Activated CD4-positive, alpha-beta T cell treated with anti-CD3 and anti-CD28 coated beads, Interleukin-2, amount 50 U/mL, for 4 hours (primary cell): ENCODE measurements around the gene FAM200A.
"Not testable (repeated sequence)": the region's sequence is repeated elsewhere in the genome, so short reads cannot be mapped to it uniquely, and the experiment has no call there.

ENCODE experiments used
- DNase-seq, 2 experiments: peaks; one replicate each; pipeline ENCODE4 v3.0.0-alpha.2; 2020

FAM200A gene

DNA sequence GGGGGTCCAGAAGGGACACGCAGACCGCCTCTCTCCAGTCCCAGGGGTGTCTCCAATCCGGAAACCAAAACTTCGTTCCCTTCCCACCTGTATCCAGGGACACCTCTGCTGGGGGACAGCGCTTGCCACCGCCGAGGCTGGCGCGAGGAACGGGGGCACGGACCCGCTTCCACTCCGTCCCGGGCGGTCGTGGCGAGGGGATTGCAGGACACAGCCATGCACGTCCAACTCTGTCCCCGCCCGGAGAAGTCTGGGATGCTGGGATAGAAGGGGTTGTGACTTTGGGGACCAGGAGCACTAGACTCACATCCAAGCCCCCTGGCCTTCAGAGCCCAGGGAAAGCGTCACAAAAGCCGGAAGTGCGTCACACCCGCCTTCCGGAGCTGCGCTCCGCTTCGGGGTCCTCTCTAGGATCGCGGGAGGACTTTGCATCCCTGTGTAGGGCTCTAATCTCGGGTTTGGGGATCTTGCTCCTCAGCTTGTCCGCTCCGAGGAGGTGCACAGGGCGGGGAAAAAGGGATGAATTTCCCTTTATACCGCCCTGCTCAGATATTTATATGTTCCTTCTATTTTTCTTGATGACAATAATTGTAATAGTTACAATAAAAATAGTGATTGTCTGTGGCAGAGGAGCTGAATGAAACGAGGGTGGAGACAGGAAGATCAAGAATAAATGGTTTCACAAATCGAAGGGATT lies at the start of gene FAM200A:
FAM200A (minus strand) TSS at position 348 of the 697 bp plus-strand sequence. CDS start 3,707 bp downstream, outside the sequence.
- DNase-seq, result peak; percentile 79 to 80

DNA sequence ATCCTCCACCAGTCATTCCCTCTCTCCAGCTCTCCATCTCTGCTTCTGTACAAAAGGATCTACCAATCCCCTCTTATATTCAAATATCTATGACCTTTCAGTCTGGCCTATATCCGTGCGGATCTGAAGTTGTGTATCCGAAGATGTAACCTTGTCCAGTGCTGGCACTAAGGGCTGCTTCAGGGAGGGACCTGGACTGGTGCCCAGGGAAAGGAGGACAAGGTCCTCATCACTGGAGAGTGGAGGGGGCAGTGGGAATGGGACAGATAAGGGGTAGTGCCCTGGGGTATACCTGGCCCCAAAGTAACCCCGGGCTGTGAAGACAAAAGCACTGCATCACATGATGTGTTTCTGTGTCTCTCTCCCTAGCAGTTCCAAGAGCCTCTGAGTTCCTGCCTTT lies 47.9 kb upstream of the FAM200A start:
- DNase-seq, result no peak

DNA sequence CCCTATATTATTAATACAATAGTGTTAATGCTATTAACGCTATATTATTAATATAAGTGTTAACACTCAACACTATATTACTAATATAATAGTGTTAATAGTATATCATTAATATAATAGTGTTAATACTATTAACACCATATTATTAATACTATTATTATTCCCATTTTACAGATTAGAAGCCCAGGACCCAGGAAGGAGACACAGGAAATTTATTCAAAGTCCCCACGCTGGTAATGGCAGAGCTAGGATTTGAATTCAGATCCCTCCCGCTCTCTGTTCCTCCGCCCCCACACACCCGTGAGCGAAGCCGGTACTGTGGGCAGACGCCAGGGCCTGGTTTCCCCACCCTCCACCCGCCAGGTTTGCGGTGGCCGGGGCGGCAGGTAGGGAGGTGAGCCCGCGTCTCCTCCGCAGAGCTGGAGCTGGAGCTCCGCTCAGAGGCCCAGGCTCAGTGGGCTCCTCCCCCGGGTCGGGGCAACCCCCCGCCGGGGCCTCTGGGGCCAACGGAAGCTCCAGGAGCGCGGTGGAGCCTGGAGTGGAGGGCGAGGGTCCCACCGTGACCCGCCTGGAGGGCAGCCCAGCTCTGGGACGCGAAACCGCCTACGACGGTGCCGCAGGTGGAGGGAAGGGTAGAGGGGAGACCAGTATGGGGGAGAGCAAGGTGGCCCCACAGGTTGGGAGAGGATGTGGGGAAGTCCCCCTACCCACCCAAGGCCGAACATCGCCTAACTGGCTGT lies 46.0 kb upstream of the FAM200A start, which contains the start of gene TMEM225B:
TMEM225B (plus strand) TSS at position 506 of the 740 bp plus-strand sequence. CDS start 6,122 bp downstream, outside the sequence.
- no peak for DNase-seq

DNA sequence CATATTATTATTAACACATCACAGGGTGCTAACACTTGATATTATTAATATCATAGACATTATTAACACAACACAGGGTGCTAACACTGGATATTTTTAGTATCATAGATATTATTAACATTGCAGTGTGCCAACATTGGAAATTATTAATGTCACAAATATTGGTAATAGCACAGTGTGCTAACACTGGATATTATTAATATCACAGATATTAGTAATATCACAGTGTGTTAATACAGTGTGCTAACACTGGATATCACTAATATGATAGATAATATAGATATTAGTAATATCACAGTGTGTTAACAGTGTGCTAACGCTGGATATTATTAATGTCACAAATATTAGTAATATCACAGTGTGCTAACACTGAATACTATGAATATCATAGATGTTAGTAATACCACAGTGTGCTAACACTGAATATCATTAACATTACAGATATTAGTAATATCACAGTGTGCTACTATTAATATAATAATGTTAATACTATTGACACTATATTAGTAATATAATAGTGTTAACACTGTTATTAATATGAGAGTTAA lies 44.6 kb upstream of the FAM200A start:
- DNase-seq, result no peak

DNA sequence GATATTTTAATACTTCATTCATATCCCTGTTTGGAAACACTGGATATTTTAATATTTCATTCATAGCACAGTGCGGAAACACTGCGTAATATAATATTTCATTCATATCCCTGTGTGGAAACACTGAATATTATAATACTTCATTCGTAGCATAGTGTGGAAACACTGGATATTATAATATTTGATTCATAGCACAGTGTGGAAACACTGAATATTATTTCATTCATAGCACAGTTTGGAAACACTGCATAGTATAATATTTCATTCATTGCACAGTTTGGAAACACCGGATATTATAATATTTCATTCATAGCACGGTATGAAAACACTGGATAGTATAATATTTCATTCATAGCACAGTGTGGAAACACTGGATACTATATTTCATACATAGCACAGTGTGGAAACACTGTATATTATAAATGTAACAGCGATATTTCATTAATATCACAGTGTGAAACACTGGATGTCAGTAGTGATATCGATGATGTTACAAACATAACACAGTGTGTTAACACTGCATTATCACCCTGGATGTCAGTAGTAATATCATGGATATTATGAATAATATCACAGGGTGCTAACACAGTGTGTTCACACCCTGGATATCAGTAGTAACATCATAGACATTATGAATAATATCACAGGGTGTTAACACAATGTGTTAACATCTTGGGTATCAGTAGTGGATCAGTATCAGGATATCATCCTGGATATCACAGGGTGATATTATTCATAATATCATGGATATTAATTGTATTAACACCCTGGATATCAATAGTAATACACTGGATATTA lies 43.2 kb upstream of the FAM200A start:
- DNase-seq, result no peak

DNA sequence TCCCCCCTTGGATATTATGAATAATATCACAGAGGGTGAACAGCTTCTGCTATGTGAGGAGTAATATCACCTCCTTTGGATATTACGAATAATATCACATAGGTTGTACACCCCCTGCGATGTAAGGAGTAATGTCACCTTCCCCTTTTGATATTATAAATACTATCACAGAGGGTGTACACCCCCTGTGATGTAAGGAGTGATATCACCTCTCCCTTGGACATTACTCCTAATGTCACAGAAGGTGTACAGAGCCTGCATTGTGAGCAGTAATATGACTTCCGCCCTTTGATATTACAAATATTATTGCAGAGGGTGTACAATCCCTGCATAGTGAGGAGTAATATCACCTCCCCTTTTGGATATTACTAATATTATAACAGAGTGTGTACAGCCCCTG lies 37.0 kb upstream of the FAM200A start:
- no peak for DNase-seq

DNA sequence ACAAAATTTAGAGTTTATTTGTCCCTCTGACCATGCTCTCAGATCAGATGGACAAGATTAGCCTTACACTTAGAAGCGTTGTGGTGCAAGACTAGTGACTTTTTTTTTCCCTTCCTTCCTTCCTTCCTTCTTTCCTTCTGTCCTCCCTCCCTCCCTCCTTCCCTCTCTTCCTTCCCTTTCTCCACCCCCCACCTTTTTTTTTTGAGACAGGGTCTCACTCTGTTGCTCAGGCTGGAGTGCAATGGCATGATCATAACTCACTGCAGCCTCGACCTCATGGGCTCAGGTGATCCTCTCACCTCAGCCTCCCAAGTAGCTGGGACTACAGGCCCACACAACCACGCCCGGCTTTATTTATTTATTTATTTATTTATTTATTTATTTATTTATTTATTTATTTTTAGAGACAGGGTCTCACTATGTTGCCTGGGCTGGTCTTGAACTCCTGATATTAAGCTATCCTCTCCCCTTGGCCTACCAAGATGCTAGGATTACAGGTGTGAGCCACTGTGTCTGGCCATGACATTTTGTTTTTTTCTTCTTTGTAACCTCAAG lies 28.9 kb upstream of the FAM200A start:
- not testable (repeated sequence) for DNase-seq

DNA sequence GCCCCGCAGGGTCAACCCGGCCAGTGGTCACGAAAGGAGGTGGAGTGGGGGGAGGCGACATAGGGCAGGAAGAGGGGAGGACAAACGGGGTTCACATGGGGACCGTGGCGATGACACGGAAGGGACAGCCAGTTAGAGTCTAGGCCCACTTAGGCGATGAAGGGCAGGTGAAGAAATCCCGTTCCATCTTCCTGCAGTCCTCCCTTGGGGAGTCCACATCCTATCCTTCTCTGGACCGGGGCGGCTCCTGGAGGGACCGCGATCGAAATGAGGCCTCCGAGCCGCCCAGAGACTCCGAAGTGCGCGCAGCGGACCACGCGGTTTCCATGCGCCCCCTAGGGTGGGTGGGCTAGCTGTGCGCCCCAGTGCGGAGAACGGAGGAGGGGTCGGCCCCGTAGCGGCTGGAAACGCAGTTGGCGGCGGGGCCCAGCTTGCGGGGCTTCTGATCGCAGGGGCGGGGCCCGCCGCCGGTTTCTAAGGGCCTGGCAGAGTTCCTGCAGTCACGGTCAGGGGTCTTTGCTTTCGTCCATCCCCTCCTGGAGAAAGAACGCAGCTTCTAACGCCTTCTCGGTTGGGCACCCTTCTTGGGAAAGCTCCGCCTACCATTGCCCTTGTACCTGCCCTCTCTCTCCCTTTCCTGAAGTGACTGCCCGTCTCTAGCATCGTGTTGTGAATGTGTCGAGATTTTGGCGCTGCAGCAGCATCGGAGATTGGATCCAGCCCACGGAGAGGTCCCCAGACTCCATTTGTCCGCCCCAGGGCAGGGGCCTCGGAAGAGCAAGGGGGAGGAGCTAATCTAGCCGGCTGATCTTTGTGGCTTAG lies 28.3 kb upstream of the FAM200A start:
- DNase-seq, result peak; percentile 59 to 60

DNA sequence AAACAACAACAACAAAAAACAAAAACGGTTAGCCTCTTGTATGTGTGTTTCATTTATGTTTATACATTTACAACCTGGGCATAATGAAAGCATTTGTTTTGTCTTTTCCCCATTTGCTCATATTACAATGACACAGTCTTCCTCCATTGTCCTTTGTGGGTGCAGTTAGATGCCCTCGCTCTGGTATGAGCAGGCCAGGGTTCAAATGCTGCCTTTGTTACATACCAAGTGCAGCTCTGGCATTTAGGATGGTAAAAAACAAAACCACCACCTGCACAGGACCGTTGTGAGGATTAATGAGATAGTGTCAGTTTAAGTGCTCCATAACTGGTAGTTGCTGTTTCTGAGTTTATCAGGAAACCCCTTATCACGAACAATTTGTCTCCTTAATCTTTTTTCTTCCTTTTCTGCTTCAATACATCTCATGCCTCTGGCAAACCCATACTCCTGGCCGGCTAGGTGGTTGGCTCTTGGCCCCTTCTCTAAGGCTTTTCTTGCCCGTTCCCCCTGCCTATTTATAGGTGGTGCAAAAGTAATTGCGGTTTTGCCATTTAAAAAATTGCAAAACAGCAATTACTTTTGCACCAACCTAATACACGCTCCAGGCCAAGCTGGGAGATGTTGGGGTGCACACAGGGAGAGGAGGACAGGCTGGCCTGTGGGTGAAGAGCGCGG lies 27.5 kb upstream of the FAM200A start:
- DNase-seq, result no peak

DNA sequence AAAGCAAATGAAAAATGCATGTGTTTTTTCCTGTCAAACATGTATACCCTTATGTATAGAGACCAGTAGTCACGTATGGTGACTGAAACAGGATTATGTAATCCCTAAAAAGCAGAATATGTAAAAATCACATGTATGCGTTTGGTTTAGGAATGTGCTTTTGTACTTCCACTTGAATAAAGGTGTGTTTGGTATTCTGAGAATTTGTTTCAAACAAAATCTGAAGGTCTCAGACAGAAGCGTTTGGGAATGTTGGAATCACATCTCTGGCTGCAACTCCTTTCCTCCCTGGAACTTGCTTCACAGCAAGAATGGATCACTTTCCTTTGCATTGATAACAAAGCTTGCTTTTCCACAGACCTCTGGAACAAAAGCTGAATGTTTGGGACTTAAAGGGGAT lies 24.3 kb upstream of the FAM200A start:
- DNase-seq, result no peak

DNA sequence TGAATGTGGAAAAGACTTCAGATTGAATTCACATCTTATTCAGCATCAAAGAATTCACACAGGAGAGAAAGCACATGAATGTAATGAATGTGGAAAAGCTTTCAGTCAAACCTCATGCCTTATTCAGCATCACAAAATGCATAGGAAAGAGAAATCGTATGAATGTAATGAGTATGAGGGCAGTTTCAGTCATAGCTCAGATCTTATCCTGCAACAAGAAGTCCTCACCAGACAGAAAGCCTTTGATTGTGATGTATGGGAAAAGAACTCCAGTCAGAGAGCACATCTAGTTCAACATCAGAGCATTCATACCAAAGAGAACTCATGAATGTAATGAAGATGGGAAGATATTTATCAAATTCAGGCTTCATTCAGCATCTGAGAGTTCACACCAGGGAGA lies 21.3 kb upstream of the FAM200A start:
- DNase-seq, result no peak

DNA sequence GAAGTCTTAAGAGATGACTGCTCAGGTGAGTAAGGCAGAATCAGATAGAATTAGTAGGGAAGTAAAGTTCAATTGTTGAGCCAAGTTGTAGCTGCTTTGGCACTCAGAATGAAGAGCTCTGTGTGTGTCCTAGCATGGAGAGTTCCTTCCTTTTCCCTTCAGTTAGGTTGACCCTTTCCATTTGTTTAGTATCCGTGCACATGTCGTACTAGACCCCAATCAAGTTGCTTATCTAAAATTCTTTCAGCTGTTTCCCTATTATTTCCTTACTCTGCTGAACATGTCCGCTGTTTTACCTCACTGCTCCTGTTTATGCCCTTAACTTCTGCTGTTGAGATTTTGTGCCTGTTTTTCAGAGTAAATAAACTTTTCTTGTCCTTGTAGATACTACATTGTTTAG lies 19.9 kb upstream of the FAM200A start:
- no peak for DNase-seq

DNA sequence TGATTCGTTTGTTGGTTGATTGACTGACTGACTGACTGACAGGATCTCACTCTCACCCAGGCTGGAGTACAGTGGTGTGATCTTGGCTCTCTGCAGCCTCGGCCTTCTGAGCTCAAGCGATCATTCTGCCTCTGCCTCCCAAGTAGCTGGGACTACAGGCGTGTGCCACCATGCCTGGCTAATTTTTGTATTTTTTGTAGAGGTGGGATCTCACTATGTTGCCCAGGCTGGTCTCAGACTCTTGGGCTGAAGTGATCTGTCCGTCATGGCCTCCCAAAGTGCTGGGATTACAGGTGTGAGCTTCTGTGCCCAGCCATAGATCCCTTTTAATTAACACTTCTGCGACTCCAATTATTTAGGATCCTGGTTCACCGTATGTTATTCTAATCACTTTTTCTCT lies 16.9 kb upstream of the FAM200A start:
- DNase-seq, result not testable (repeated sequence)

DNA sequence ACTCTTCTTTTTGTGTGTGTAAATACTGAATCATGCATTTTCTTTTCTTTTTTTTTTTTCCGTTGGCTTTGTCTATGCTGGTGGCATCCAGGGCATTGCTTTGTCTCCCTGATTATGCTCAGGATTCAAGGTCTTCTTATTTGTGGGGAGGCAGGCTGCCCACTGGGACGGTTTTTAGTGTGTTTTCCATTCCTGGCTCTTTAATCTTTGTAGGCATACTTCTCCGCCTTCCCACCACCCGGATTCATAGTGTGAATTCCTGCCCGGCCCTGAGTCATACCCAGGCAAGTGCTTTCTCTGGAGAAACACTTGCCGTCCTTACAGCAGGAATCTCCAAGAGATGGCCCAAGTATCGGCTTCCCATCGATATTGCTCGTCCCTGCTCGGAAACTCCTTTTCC lies 11.7 kb upstream of the FAM200A start:
- DNase-seq, result no peak

DNA sequence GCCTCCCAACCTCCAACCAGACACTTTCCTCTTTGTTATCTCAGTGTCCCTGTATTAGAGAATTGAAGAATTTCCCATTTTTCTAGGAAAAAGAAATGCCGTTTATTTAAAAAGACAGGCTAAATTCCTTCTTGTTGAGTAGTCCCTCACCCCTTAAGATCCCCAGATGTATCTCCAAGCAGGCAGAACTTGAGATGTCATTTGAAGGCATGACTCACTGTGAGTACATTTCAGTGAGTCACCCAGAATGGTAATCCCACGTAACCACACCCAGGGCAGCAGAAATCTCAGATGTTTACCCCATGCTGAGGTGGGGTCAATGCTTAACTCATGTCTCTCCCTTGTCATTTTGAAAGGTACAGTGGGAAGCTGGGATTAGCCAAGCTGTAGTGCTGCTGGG lies 10.9 kb upstream of the FAM200A start:
- peak; percentile 11 to 15 for DNase-seq

DNA sequence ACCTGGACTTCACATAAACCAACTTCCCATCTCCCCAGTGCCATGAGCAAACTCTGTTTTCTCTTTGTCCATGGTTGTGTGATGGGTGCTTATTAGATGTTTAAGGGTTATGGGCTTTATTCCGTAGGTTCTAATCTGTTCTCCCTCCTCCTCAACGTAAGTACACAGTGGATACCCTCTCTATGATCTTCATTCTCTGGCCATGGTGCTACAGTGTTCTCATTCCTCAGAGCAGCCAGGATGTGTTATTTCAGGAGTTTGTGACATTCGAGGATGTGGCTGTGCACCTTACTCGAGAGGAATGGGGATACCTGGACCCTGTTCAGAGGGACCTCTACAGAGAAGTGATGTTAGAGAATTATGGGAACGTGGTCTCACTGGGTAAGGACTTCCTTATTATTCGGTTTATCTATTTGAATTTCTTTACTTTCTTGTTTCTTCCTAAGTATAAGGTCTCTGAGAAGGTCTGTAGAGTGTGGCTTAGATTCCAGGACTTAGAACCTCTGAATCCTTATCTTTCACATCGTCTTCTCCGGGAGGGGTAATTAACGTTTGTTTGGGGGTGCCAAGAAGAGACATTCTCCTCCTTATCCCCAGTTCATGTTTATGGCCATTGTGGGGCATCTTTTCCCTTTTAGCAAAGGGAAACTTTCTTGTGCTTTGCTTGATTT lies 10.3 kb upstream of the FAM200A start:
- no peak for DNase-seq

DNA sequence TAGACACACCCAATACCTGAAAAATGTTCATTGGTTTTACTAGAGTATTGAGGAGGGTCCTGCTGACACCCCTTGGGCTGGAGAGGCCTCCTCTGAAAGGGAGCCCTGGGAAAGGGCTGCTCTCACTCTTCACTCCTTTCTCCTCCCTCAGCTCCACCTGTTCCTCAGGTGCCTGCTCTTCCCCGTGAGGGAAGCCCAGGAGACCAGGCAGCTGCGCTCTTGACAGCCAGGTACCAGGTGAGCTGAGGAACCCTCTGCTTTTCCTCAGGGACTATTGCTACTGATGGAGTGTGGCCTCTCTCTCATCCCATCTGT lies 9.8 kb upstream of the FAM200A start:
- no peak for DNase-seq

DNA sequence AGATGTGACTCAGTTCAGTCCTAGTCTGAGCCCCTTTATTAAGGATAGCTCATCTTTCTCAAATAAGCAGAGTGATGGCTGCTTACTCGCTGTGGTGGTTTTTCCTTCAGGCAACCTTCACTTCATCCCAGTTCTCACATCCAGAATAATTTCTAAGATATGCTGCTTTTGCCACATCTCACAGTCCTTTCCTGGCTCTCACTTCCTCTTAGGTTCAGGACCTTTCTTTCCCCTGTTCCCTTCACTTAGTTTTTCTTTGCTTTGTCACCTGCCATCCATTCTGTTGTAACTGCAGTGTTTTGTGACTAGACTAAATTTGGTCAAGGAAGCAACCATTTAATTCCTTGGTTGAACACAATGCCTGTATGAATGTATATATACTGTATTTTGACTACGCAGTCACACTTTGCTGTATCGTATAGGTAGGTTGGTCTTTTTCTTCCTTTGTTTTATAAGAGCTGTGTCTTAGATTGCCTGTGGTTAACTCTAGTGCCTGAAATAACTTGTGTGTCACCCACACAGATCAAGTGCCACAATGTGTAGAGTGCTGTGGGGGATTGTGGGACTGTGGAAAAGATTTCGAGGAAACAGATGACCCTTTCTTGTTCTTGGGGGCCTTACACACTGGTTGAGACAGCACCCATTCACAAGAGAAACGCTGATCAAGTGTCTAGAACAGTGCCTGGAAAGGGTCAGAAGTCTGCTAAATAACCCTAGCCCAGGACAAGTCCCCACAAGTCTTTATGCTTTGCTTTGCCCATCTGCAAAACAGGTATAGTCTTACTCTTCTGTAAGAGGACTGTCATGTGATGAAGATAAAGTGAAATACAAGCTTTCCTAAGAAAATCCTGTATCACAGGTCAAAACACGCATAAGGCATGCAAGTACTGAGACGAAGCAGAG lies 9.2 kb upstream of the FAM200A start:
- no peak for DNase-seq

DNA sequence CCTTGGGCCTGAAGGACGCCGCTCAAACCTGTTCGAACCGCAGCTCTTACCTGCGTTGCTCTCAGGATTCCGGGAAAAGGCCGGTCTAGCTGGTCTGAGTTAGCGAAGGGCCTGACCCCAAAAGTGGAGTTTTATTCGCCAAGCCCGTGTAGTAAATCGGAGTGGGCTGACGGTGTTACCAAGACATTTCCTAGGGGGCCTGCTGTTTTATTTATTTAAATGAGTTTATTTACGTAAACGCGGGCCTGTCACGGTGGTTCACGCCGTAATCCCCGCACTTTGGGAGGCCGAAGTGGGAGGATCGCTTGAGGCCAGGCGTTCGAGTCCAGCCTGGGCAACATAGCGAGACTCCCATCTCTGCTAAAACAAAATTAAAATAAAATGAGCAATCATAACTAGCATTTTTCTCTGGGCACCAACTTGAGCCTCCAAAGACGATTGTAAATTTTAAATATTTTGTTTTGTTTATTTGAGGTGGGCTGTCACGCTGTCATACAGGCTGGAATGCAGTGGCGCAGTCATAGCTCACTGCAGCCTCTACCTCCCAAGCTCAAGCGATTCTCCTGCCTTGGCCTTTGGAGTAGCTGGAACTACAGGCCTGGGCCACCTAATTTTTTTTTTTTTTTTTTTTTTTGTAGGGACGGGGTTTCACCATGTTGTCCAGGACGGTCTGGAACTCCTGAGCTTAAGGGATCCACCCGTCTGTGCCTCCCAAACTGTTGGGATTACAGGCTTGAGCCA lies 7.4 kb upstream of the FAM200A start:
- DNase-seq, result peak in 1 of 2 experiments; percentile 4
